GM18873 (cell line): ENCODE results near the gene DNAI2.
"Not testable (repeated sequence)": the region's sequence is repeated elsewhere in the genome, so short reads cannot be mapped to it uniquely, and the experiment has no call there.

ENCODE experiments used
- ATAC-seq: cut with Tn5 transposase; IDR thresholded peaks from one replicate; pipeline ENCODE4 v1.9.1; 2021; ENCODE audit warnings: mild to moderate bottlenecking, moderate library complexity, moderate number of reproducible peaks; ENCODE audit not compliant: unreplicated experiment, low FRiP score

Gene DNAI2

GRCh38 chr17:74272731-74273201, 1.3 kb upstream of the DNAI2 start:
- ATAC-seq = no peak

GRCh38 chr17:74274709-74275340, 791 bp downstream of the DNAI2 start:
- no peak for ATAC-seq

DNA sequence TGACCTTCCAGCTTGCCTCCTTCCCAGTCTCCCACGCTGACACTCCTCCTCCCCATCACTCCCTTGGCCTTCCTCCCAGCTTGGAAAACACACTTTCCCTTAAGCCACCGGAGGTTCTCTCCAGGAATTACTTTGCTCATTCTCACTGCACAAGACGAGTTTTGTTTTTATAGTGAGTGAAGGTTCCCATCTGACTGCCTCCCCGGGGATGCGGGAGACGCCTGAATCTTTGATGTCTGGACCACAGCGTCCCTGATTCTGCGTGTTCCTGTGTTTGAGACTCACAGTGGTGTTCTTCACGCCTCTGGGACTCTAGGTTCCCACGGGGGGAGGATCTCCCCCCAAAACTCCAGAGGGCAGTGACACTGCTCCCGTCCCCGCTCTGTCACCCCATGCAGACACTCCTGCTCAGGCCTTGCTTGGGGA, 2.0 kb downstream of the DNAI2 start:
- ATAC-seq = no peak

DNA sequence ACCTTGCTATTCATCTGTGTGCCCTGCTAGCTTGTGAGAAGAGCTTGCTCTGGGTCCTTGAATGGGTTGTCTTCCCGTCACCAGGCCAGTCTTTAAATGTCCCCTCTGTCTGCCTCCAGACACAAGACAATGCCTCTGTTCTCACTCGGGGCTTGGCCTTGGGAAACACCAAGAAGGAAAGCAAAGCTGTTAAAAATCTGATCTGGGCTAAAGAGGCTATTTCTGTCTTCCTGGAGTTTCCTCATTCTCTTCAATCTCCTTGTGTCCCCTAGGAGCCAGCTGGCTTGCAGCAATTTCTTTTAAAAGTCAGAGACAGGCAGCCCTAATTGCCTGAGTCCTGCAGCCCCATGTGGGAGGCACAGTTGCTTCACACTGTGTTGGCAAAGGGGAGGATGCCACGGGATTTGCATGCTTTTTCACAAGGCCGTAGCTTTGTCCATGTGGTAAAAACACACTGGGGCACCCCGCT, 2.5 kb downstream of the DNAI2 start:
- ATAC-seq = no peak

DNA sequence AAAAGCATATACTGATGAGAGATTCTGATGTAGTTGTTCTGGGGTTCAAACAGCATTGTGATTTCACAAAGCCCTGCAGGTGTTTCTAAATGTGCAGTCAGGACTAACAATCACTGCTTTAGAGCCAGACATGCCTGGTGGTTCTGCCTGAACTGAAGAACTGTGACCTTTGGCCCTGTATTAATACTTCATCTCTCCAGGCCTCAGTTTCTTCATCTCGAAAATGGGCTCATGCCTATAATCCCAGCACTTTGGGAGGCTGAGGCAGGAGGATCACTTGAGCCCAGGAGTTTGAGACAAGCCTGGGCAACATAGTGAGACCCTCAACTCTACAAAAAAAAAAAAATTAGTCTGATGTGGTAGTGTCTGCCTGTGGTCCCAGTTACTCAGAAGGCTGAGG, 3.9 kb downstream of the DNAI2 start:
- ATAC-seq = no peak

DNA sequence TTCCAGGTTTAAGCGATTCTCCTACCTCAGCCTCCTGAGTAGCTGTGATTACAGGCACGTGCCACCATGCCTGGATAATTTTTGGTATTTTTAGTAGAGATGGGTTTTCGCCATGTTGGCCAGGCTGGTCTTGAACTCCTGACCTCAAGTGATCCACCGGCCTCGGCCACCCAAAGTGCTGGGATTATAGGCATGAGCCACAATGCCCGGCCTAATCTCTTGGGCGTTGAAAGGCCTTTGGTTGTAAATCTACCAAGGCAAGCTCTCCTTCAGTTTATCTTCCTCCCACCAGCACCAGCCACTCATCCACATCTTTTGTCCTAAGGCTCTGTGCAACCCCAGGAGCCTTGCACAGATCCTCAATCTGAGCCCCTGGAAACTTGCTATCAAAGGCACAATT, 5.6 kb downstream of the DNAI2 start:
- not testable (repeated sequence) for ATAC-seq

DNA sequence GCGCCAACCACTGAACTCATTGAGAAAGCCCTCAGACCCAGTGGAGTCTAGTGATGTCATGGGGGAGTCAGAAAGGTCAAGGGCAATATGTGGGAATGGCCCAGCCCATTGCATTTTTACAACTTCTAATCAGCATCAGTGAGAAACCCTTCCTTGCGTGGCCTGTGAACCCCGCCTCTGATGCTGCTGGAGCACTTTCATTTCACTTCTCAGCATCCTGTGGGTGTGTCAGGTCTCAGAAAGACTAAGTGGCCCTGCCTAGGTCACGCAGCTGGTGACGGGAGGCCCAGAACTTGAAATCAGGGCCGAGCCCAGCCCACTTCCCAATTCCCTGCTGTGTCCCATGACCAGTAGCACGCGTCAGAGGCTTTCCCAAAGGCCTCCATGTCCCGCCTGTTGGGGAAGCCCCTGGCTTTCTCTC, 6.1 kb downstream of the DNAI2 start:
- ATAC-seq = no peak

DNA sequence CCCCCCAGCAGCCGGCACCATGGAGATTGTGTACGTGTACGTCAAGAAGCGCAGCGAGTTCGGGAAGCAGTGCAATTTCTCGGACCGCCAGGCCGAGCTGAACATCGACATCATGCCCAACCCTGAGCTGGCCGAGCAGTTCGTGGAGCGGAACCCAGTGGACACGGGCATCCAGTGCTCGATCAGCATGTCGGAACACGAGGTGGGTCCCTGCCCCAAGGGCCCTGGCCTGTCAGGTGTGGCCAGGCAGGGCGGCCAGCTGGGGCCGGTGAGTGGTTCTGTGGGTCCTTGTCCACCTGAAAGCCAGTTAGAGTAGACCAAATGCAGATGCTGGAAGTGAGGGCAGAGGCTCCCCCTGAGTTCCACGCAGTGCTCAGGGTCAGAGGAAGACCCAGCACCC, 7.8 kb downstream of the DNAI2 start:
- ATAC-seq = no peak

GRCh38 chr17:74282274-74282586, 8.2 kb downstream of the DNAI2 start:
- not testable (repeated sequence) for ATAC-seq

GRCh38 chr17:74282587-74283370, 8.7 kb downstream of the DNAI2 start:
- no peak for ATAC-seq

DNA sequence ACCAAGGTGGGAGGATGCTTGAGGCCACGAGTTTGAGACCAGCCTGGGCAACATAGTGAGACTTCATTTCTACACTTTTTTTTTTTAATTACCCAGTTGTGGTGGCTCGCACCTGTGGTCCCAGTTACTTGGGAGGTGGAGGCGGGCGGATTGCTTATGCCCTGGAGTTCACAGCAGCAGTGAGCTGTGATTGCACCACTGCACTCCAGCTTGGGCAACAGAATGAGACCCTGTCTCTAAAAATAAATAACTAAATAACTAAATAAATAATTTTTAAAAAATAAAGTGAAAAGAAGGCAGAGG, 9.3 kb downstream of the DNAI2 start:
- no peak for ATAC-seq

GRCh38 chr17:74287031-74287602, 13.1 kb downstream of the DNAI2 start:
- no peak for ATAC-seq

DNA sequence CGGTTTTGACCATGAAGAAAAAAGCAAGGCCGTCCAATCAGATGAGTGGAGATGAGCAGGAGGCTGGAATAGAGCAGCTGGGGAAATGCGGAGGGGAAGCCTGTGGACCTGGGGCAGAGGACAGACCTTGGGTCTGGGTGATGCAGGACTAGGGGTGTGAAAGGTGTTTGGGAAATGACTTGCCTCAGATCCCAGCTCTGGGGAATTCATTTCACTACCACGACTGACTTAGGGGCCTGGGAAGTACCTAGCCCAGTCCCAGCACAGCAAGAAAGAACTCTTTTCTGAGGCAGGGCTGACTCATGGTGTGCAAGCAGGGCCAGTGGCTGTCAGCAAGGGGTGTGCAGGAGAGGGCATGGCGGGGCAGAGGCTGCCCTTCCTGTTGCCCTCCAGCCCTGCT, 14.8 kb downstream of the DNAI2 start:
- ATAC-seq = no peak

DNA sequence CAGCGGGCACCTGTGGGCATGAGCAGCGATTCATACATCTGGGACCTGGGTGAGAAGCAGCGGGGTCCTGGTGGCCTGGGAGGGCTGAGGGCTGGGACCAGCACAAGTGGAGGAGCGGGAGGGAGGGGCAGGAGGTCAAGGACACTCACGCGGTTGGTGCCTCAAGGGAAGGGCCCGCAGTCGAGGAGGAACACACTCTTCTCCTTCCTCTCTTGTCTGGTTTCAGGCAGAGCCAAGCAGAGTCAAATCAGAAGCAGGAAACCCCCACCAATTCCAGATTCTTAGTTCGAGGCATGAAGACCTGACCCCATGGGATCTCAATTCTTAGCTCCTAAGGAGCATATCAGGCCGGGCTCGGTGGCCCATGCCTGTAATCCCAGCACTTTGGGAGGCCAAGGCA, 15.7 kb downstream of the DNAI2 start:
- no peak for ATAC-seq

GRCh38 chr17:74290340-74290739, 16.3 kb downstream of the DNAI2 start:
- ATAC-seq = no peak

- ATAC-seq = no peak
Measured at GRCh38 chr17:74292495-74292894, 18.5 kb downstream of the DNAI2 start.

DNA sequence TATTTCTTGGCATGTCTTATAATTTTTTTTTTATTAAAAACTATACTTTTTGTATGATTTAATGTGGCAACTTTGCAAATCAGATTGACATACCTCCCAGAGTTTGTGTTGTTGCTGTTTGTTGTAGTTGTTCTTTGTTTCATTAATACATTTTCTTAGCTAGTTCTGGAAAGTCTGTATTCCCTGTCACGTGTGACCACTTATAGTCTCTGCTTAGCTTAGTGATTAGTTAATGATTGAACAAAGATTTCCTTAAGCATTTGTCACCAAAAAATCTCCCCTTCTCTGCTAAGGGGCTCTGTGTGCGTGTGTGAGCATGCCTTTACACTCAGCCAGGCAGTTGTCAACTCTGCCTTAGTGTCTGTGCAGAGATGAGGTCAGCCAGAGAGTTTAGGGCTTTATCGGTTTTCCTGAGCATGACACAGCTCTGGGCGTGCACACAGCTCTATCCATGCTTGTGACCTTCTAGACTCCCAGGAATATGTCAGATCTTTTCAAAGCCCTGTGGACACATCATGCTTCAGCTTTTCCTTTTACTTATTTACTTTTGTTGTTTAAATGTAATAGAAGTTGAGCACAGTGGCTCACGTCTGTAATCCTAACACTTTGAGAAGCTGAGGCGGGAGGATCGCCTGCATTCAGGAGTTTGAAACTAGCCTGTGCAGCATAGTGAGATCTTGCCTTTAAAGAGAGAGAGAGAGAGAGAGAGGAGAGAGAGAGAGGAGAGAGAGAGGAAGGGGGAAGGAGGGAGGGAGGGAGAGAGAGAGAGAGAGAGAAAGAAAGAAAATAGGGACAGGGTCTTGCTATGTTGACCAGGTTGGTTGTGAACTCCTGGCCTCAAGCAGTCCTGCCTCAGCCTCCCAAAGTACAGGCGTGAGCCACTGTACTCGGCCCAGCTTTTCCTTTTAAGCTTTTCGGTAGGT, 21.9 kb downstream of the DNAI2 start:
- no peak for ATAC-seq

DNA sequence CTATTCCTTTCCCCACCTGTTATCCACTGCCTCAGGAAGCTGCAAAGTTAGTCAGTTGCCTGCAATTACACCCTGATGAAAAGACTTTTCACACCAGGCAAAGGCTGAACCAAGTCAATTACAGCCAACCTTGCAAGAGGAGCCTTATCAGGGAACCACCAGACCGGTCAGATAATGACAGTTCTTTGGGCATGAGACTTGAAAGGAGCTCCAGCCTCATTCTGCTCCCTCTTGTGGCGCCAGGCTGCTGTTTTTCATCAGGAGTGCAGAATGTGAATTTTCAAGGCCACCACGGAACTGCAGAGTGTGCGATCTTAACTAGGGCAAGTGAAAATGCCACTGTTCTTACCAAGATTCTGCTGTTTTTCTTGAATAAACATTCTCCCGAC, 22.5 kb downstream of the DNAI2 start:
- ATAC-seq = no peak

GRCh38 chr17:74297941-74298340, 23.9 kb downstream of the DNAI2 start:
- no peak for ATAC-seq

GRCh38 chr17:74298778-74299177, 24.7 kb downstream of the DNAI2 start:
- ATAC-seq = no peak
